NCI-H2081 treated with DMSO at 0.1 percent for 48 hours (cell line): ENCODE data around the gene NEU2.
"Not testable (repeated sequence)": the region's sequence is repeated elsewhere in the genome, so short reads cannot be mapped to it uniquely, and the experiment has no call there.

Source experiments
- DNase-seq: peaks from one replicate; lab custom pipeline; 2025; lab: John Stamatoyannopoulos, UW

Gene NEU2

GRCh38 chr2:233034091-233034882 lies 1.8 kb downstream of the NEU2 start:
- DNase-seq: no peak

GRCh38 chr2:233035426-233036161 lies 3.1 kb downstream of the NEU2 start:
- DNase-seq: no peak

DNA sequence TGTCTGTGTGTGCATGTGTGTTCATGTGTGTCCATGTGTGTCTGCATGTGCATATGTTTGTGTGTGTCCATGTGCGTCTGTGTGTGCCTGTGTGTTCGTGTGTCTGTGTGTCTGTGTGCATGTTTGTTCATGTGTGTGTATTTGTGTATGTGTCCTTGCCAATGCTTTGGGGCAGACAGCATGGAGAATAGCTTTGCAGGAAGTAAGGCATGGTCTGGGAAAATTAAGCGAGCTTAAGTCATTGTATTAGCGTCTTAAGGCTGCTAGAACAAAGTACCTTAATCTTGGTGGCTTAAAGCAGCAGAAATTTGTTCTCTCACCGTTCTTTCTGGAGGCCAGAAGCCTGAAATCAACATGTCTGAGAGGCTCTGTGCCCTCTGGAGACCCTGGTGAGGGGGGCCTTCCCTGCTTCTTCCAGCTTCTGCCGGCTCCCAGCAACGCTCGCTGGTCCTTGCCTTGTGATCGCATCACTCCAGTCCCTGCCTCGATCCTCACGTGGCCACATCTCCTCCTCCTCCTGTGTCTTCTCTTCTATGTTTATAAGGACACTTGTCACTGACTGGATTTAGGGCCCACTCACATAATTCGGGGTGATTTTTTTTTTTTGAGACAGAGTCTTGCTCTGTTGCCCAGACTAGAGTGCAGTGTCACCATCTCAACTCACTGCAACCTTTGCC lies 3.8 kb downstream of the NEU2 start:
- DNase-seq: no peak

- DNase-seq: no peak
These were observed 4.6 kb downstream of the NEU2 start for GRCh38 chr2:233037078-233037477.

DNA sequence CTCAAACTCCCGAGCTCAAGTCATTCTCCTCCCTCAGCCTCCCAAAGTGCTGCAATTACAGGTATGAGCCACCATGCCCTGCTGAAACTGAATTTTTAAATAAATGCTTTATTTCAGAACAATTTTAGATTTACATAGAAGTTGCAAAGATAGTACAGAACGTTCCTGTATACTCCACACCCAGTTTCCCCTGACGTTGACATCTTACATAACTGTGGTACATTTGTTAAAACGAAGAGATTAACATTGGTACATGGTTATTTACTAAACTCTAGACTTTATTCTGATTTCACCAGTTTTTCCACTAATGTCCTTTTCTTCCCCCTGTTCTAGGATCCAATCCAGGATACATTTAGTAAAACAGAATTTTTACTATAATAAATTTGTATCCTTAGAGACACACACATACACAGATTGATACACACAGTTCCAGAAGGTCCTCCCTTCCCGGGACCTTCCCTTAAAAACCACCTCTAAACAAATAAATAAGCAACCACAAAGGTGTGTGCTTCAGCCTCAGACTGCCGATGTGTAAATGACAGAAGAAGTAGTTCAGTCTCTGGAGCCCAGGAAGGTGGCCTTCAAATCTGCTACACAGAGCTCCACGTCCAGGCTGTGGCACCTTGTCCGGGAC lies 6.9 kb downstream of the NEU2 start:
- DNase-seq: no peak

- DNase-seq: no peak
These were observed 7.5 kb downstream of the NEU2 start for GRCh38 chr2:233039846-233040530.

DNA sequence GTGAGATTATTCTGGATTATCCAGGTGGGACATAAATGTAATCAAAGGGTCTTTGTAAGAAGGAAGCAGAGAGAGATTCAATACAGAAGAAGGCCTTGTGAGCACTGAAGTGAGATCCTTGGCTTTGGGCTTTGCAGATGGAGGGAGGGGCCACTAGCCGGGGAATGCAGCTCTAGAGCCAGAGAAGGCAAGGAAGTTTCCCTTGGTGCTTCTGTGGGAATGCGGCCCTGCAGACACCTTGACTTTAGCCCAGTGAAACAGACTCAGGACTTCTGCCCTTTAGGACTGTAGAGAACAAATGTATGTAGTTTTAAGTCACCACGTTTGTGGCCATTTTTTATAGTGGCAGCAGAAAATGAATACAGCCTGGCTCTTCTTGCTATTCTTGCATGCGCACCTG lies 8.1 kb downstream of the NEU2 start:
- DNase-seq: no peak

- no peak for DNase-seq
These were observed 9.4 kb downstream of the NEU2 start for GRCh38 chr2:233041722-233042323.

GRCh38 chr2:233042549-233042948 lies 10.1 kb downstream of the NEU2 start:
- DNase-seq: no peak

DNA sequence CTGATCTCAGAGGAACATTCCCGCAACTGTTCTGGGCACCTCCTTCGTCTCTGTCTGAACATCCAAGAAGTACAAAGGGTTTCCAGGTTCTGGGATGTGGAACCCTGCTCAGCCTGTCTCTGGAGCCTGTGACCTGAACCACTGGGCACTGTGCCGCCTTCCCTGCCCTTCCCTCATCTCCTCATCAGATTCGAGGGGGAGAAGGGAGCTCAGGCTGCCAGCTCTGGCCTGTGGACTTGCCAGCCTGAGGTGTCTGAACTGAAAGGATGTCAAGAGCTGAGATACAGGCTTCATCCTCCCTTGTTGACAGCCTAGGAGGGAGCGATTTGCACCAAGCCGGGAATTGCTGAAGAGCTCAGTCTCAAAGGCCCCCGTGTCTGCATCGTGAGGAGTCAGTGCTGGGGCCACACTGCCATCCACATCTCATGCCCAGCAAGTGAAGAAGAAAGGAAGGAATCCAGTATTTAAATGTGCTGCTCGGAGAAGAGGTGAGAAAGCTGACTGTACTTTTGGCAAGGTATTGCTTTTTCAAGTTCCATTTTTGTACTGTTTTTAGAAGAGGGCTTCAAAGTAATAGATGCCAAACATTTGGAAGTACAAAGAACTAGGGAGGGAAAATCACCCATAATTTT lies 12.6 kb downstream of the NEU2 start:
- no peak for DNase-seq

DNA sequence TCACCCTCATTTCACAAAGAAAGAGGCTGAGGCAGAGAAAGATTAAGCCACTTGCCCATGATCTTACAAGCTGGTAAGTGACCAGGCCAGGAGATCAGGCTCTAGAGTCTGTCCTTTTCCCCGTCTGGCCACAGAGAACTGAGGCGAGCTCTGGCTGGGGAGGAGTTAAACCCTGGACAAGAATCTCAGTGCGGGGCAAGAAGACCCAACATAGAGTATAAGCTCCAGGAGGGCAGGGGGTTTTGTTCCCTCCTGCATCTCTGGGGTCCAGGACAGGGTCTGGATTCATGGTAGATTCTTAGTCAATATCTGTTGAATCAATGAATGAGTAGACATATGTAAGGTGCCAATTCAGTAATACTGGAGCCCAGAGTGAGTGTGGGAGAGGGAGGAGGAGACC lies 14.7 kb downstream of the NEU2 start:
- DNase-seq: no peak

GRCh38 chr2:233047667-233048066 lies 15.2 kb downstream of the NEU2 start:
- DNase-seq: no peak

- DNase-seq: no peak
These were observed 16.2 kb downstream of the NEU2 start for GRCh38 chr2:233048569-233049193.

GRCh38 chr2:233049194-233049761 lies 16.8 kb downstream of the NEU2 start:
- no peak for DNase-seq

DNA sequence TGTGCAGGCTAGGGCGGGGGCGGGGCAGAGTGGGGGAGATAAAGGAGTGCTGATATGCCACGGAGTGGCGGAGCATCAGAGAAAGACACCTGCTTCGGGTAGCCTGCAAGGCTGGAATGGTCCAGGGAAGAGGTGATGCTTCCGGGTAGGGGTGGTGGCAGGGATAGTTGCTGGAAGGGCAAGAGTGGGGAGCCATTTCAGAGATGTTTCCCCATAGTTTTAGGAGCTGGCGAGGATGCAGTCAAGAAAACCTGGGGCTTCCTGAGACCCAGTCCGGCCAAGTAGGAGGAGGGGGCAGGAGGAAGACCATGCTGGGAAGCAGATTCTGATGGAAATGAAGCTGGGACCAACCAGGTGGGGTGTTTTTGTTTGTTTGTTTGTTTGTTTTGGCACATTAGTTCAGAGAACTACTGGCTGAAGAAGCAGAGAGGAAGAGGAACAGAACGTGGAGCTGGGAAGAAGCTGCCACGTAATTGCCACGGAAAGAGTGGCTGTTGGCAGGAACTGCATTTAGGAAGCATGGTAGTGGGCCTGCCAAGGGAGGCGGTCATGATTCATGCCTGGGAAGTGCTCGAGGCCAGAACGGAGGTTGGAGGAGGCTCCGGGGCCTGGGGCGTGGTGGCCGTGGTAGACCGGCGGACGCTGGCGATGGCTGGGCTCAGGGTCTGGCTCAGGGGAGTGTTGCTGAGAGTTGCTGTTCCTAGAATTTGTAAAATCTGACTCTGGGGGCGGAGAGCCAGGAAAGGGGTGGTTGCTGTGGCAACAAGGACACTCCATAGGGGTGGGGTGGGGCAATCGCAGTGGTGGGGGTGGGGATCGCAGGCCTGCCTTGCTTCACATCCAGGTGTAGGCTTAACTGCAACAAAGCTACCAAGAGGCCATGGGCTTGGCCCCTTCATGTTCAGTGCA lies 19.0 kb downstream of the NEU2 start:
- no peak for DNase-seq

- DNase-seq: not testable (repeated sequence)
These were observed 20.0 kb downstream of the NEU2 start for GRCh38 chr2:233052517-233052916.

GRCh38 chr2:233053928-233054784 lies 21.7 kb downstream of the NEU2 start:
- no peak for DNase-seq

GRCh38 chr2:233055362-233055761 lies 22.9 kb downstream of the NEU2 start:
- DNase-seq: no peak
